CD4-positive, alpha-beta memory T cell (primary cell): ENCODE measurements around the gene SOX8. TPM values are rescaled to one million over a fixed set of nuclear protein-coding genes. Genes with fewer than 3 reads are reported as not detected.

Source experiments
- CTCF ChIA-PET: fragments of 350-600 bp; sonication (Branson Sonifier 250); formaldehyde crosslinking; loops from one replicate; lab custom pipeline; 2021; ENCODE audit warnings: inconsistent platforms; ENCODE audit not compliant: partially characterized antibody; lab: Charles Lee
- POLR2A ChIA-PET: fragments of 350-600 bp; sonication (Branson Sonifier 250); formaldehyde crosslinking; loops from one replicate; lab custom pipeline; 2021; ENCODE audit not compliant: partially characterized antibody; lab: Charles Lee
- DNase-seq, 5 donors: peaks; one replicate each; pipeline versions ENCODE4 v3.0.0 to v3.0.0-alpha.2; 2020 to 2022; ENCODE audit warnings: mixed read lengths in 1 of 5
- H3K27ac ChIP-seq: one replicate; pipeline ENCODE4 v1.7.0; 2013; ENCODE audit warnings: low read depth, low read length
- H3K27me3 ChIP-seq: 2 replicates; pipeline ENCODE4 v1.7.0; 2013; ENCODE audit warnings: mild to moderate bottlenecking, low read length, moderate library complexity; ENCODE audit not compliant: insufficient read depth
- H3K36me3 ChIP-seq: 2 replicates; pipeline ENCODE4 v1.7.0; 2013; ENCODE audit warnings: mild to moderate bottlenecking, low read length, moderate library complexity; ENCODE audit not compliant: insufficient read depth
- H3K4me1 ChIP-seq: 2 replicates; pipeline ENCODE4 v1.7.0; 2013; ENCODE audit warnings: mild to moderate bottlenecking, low read length, moderate library complexity; ENCODE audit not compliant: insufficient read depth
- H3K4me3 ChIP-seq, 2 donors: one replicate each; pipeline ENCODE4 v1.7.0; 2013; ENCODE audit warnings: low read length in 2 of 2, mild to moderate bottlenecking in 1 of 2
- H3K9me3 ChIP-seq, 2 donors: one replicate each; pipeline ENCODE4 v1.7.0; 2013; ENCODE audit warnings: low read length in 2 of 2, control low read depth in 1 of 2; ENCODE audit not compliant: control insufficient read depth in 1 of 2
- H3K27ac Mint-ChIP-seq, 7 donors: one replicate each; pipeline ENCODE4 v1.8.0; 2020 to 2021; ENCODE audit warnings: mixed read lengths in 7 of 7, mild to moderate bottlenecking in 6 of 7, inconsistent platforms in 3 of 7, moderate library complexity in 3 of 7
- H3K27me3 Mint-ChIP-seq, 2 donors: one replicate each; pipeline ENCODE4 v1.8.0; 2020 to 2021; ENCODE audit warnings: mixed read lengths in 2 of 2
- H3K36me3 Mint-ChIP-seq, 2 donors: one replicate each; pipeline ENCODE4 v1.8.0; 2020 to 2021; ENCODE audit warnings: mixed read lengths in 2 of 2, inconsistent platforms in 1 of 2, mild to moderate bottlenecking in 1 of 2
- H3K4me1 Mint-ChIP-seq, 4 donors: one replicate each; pipeline ENCODE4 v1.8.0; 2020 to 2021; ENCODE audit warnings: mixed read lengths in 4 of 4, mild to moderate bottlenecking in 1 of 4
- H3K4me3 Mint-ChIP-seq, 8 donors: one replicate each; pipeline ENCODE4 v1.8.0; 2020 to 2021; ENCODE audit warnings: mixed read lengths in 8 of 8, mild to moderate bottlenecking in 7 of 8, moderate library complexity in 6 of 8, inconsistent platforms in 3 of 8
- H3K9me3 Mint-ChIP-seq, 8 donors: one replicate each; pipeline ENCODE4 v1.8.0; 2020 to 2021; ENCODE audit warnings: mixed read lengths in 8 of 8, mild to moderate bottlenecking in 5 of 8, inconsistent platforms in 3 of 8, moderate library complexity in 1 of 8
- intact Hi-C: fragments of 100-400 bp; cut with micrococcal nuclease; formaldehyde crosslinking; loops from one replicate; pipeline ENCODE4 v1.15.1; 2023
- polyA plus RNA-seq, 2 donors: library from polyadenylated mRNA; unstranded; fragments of 300-500 nt; fragmentation: Illumina TruSeq; gene quantifications; one replicate each; pipeline ENCODE4 v1.2.3, GENCODE V29; 2021
- total RNA-seq, 2 experiments: library from RNA; stranded (reverse); gene quantifications; one replicate each; pipeline ENCODE4 v1.2.3, GENCODE V29; 2021

Gene SOX8
- total and polyA plus RNA-seq, 4 experiments from 2014 or later, result 0.47 to 3.4 (median 2.4) TPM

DNA sequence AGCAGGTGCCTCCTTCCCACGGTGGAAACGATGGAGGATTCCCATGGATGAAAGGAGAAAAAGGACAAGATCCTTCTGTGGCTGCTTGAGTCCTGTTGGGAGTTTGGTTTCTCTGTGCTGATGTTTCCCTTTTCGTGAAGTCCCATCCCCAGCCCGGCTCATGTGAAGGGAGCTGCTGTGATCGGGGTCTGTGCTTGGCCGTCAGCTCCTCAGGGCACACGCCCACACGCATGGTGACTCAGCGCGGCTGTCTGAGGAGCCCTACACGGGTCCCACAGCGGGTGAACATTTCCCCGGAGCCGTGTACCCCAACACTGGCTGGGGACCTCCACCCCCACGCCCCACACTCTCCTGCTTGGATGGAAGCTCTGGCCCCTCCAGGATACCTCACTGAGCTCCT, 46.5 kb downstream of the SOX8 start:
- H3K27ac ChIP-seq, result no peak overlapping the region
- Mint-ChIP-seq H3K9me3 (no peaks in the 10 kb centered on the region), H3K4me3 (no peak overlapping the region), H3K36me3 (no peaks in the 10 kb centered on the region), H3K4me1 (peaks cover 0 to 5% (median under 1%) of the 10 kb centered on the region in 4 donors), H3K27ac (no peak overlapping the region), H3K27me3 (peaks cover 2 to 7% of the 10 kb centered on the region in 2 donors)
- no peaks in the 10 kb centered on the region for H3K4me1 ChIP-seq
- ChIA-PET POLR2A (no interaction called here), CTCF (no interaction called here)
- no peaks in the 10 kb centered on the region for H3K9me3 ChIP-seq
- DNase-seq, result no peak
- no peaks in the 10 kb centered on the region for H3K27me3 ChIP-seq
- H3K4me3 ChIP-seq, result no peak overlapping the region
- intact Hi-C loops, result no loop called here
- no peaks in the 10 kb centered on the region for H3K36me3 ChIP-seq

DNA sequence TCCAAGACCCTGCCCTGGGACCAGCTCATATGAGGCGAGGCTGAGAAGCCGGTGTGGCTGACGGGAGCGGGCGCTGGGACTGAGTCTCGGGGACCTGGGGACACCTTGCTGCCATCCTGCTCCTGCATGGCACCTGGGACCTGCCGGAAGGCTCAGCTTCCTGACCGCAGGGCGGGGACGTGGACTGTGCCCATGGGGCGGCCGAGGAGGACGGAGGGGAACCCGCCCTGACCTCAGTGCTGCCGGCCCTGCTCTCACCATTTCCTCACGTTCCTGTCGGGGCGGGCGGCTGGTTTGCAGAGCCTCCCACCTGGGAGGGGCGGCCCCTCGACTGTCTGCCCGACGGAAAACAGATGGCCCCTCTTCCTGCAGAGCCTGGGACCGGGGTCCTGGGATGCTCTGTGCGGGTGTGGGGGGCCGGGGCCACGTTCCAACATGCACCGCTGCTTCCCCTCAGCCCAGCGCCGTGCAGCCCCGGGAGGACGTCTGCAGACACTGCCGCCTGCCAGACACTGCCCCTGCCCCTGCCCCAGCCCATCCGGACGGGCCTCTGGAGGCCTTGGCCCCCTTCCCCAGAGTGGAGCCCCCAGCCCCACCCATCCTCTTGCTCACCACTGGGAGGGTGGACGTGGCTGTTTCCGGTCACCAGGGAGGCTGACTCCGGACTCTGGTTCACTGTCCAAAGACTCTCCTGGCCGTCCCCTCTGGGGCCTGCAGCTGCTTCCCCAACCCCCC, 47.1 kb downstream of the SOX8 start:
- H3K27me3 ChIP-seq, result no peaks in the 10 kb centered on the region
- no peaks in the 10 kb centered on the region for H3K36me3 ChIP-seq

DNA sequence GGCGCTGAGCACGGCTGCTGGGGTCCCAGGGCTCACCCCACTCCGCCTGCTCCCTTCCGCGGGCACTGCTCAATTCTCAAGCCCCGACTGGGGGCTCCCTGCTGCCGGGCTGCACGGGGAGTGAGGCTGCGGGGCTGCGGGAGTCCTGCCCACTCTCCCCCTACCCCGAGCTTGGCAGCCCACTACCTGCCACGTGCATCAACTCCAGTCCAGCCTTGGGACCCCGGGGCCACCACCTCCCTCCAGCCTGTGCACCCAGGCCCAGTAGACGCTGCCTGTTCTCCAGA, 47.6 kb downstream of the SOX8 start:
- Histone ChIP-seq H3K27ac (no peak overlapping the region), H3K9me3 (no peaks in the 10 kb centered on the region), H3K36me3 (no peaks in the 10 kb centered on the region), H3K4me1 (no peaks in the 10 kb centered on the region), H3K27me3 (no peaks in the 10 kb centered on the region), H3K4me3 (no peak overlapping the region)
- Mint-ChIP-seq H3K9me3 (no peaks in the 10 kb centered on the region), H3K4me1 (peaks cover 0 to 5% (median under 1%) of the 10 kb centered on the region in 4 donors), H3K27me3 (peaks cover 2 to 7% of the 10 kb centered on the region in 2 donors), H3K27ac (no peak overlapping the region), H3K36me3 (no peaks in the 10 kb centered on the region), H3K4me3 (no peak overlapping the region)
- CTCF ChIA-PET, result no interaction called here
- no peak for DNase-seq
- POLR2A ChIA-PET, result no interaction called here
- intact Hi-C loops, result no loop called here

More for the DNA sequence above, 47.1 kb downstream of the SOX8 start:
- H3K27me3 Mint-ChIP-seq, result peaks cover 2 to 7% of the 10 kb centered on the region in 2 donors
- Histone ChIP-seq H3K4me1 (no peaks in the 10 kb centered on the region), H3K9me3 (no peaks in the 10 kb centered on the region), H3K4me3 (no peak overlapping the region), H3K27ac (no peak overlapping the region)
- no peak overlapping the region for H3K27ac Mint-ChIP-seq
- CTCF ChIA-PET, result no interaction called here
- POLR2A ChIA-PET, result no interaction called here
- H3K36me3 Mint-ChIP-seq, result no peaks in the 10 kb centered on the region
- peaks cover 0 to 5% (median under 1%) of the 10 kb centered on the region in 4 donors for H3K4me1 Mint-ChIP-seq
- H3K4me3 Mint-ChIP-seq, result peak overlapping the region in 1 of 8 donors; percentile 9
- intact Hi-C loops, result no loop called here
- peak in 1 of 5 donors; percentile 20 for DNase-seq
- no peaks in the 10 kb centered on the region for H3K9me3 Mint-ChIP-seq

DNA sequence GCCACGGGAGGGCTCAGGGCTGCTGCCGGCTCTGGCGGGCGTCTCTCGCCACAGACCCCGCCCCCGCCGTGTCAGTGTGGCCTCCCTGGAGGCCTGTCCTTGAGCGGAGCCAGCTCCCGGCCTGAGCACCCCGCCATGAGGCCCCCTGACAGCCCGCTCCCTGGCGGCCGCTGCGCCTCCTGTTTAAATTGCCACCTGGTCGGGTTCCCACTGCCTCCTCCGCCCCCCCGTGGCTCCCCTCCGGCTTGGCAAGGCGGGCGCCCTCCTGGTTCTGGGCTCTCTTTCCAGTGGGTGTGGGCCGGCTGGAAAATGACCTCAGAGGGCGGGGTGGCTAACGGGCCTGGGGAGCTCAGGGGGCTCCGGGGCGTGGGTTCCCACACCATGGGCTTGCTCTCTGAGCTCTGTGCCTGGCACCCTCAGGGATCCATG, 48.9 kb downstream of the SOX8 start:
- H3K4me1 ChIP-seq, result no peaks in the 10 kb centered on the region
- H3K9me3 ChIP-seq, result no peaks in the 10 kb centered on the region
- H3K27me3 ChIP-seq, result no peaks in the 10 kb centered on the region
- H3K4me3 ChIP-seq, result no peak overlapping the region
- Mint-ChIP-seq H3K9me3 (no peaks in the 10 kb centered on the region), H3K27me3 (peaks cover 2 to 9% of the 10 kb centered on the region in 2 donors), H3K4me1 (peaks cover 0 to 5% (median under 1%) of the 10 kb centered on the region in 4 donors), H3K4me3 (no peak overlapping the region), H3K27ac (no peak overlapping the region), H3K36me3 (no peaks in the 10 kb centered on the region)
- peak in 1 of 5 donors; percentile 7 for DNase-seq
- CTCF ChIA-PET, result no interaction called here
- no peaks in the 10 kb centered on the region for H3K36me3 ChIP-seq
- POLR2A ChIA-PET, result interaction anchor here (0.6 kb wide), 1 partner anchor 169 kb away, joined by 3 read pairs; no protein-coding TSS in a partner anchor
- intact Hi-C loops, result no loop called here
- H3K27ac ChIP-seq, result no peak overlapping the region

DNA sequence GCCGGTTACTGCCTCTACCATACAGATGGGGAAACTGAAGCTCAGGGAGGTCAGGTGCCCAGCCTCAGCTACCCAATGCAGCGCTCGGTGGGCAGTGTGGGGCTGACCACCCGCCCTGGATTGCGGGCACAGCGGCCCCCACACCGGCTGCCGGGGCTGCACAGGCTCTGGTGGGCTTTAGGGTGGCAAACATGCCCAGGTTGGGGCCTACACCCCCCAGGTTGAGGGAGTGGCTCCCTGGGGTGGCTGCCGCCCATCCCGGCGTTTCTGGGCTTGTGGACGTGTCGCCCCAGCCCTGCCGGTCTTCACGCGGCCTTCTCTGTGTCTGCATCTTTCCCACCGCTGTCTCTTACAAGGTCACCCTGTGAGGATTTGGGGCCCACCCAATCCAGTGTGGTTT, 50.1 kb downstream of the SOX8 start:
- intact Hi-C loops, result no loop called here

DNA sequence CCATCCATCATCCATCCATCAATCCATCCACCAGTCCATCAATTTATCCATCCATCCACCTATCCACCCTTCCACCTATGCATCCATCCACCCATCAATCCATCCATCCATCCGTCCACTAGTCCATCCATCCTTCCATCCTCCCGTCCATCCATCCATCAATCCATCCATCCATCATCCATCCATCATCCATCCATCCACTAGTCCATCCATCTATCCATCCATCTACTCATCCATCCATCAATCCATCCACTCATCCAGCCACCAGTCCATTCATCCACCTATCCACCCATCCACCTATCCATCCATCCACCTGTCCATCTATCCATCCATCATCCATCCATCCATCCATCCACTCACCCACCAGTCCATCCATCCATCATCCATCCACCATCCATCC, 51.0 kb downstream of the SOX8 start:
- no peak overlapping the region for H3K4me3 Mint-ChIP-seq
- H3K4me3 ChIP-seq, result no peak overlapping the region
- DNase-seq, result no peak
- H3K9me3 ChIP-seq, result no peaks in the 10 kb centered on the region
- no peak overlapping the region for H3K27ac Mint-ChIP-seq
- H3K27me3 ChIP-seq, result no peaks in the 10 kb centered on the region
- H3K9me3 Mint-ChIP-seq, result no peaks in the 10 kb centered on the region
- ChIA-PET POLR2A (no interaction called here), CTCF (no interaction called here)
- no peaks in the 10 kb centered on the region for H3K4me1 ChIP-seq
- intact Hi-C loops, result no loop called here
- no peaks in the 10 kb centered on the region for H3K36me3 Mint-ChIP-seq
- peaks cover 2 to 5% of the 10 kb centered on the region in 2 donors for H3K27me3 Mint-ChIP-seq
- peaks cover 0 to 1% (median 0%) of the 10 kb centered on the region in 4 donors for H3K4me1 Mint-ChIP-seq
- no peak overlapping the region for H3K27ac ChIP-seq
- H3K36me3 ChIP-seq, result no peaks in the 10 kb centered on the region

More for the DNA sequence above, 50.1 kb downstream of the SOX8 start:
- Mint-ChIP-seq H3K27ac (no peak overlapping the region), H3K4me1 (peaks cover 0 to 1% (median 0%) of the 10 kb centered on the region in 4 donors), H3K27me3 (peaks cover 2 to 6% of the 10 kb centered on the region in 2 donors), H3K9me3 (no peaks in the 10 kb centered on the region), H3K36me3 (no peaks in the 10 kb centered on the region), H3K4me3 (no peak overlapping the region)
- no peaks in the 10 kb centered on the region for H3K9me3 ChIP-seq
- no peak overlapping the region for H3K27ac ChIP-seq
- DNase-seq, result no peak
- POLR2A ChIA-PET, result no interaction called here
- CTCF ChIA-PET, result no interaction called here
- H3K4me3 ChIP-seq, result no peak overlapping the region
- H3K4me1 ChIP-seq, result no peaks in the 10 kb centered on the region
- no peaks in the 10 kb centered on the region for H3K27me3 ChIP-seq
- no peaks in the 10 kb centered on the region for H3K36me3 ChIP-seq

DNA sequence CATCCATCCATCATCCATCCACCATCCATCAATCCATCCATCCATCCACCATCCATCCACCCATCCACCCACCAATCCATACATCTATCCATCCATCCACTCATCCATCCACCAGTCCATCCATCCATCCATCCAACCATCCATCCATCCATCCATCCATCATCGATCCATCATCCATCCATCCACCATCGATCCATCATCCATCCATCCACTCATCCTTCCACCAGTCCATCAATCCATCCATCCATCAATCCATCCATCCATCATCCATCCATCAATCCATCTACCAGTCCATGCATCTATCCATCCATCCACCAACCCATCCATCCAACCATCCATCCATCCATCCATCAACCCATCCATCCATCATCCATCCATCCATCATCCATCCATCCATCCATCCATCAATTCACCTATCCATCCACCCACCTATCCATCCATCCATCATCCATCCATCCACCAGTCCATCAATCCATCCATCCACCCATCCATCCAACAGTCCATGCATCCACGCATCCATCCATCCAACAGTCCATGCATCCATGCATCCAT, 51.6 kb downstream of the SOX8 start:
- ChIA-PET POLR2A (no interaction called here), CTCF (no interaction called here)
- Histone ChIP-seq H3K4me1 (no peaks in the 10 kb centered on the region), H3K27me3 (no peaks in the 10 kb centered on the region), H3K27ac (no peak overlapping the region), H3K4me3 (no peak overlapping the region), H3K9me3 (no peaks in the 10 kb centered on the region), H3K36me3 (no peaks in the 10 kb centered on the region)
- Mint-ChIP-seq H3K36me3 (no peaks in the 10 kb centered on the region), H3K4me3 (no peak overlapping the region), H3K27ac (no peak overlapping the region), H3K27me3 (peaks cover 0 to 5% of the 10 kb centered on the region in 2 donors), H3K9me3 (no peaks in the 10 kb centered on the region), H3K4me1 (peaks cover 0 to 1% (median 0%) of the 10 kb centered on the region in 4 donors)
- DNase-seq, result no peak
- intact Hi-C loops, result no loop called here
